Skeletal muscle tissue (tissue), 4 donors: ENCODE results near the gene RHCG. TPM values are rescaled to one million over a fixed set of nuclear protein-coding genes. Genes with fewer than 3 reads are reported as not detected.

Experiments used
- H3K27ac ChIP-seq: one replicate; pipeline ENCODE4 v1.7.0; 2013; ENCODE audit warnings: mild to moderate bottlenecking, low read depth, low read length, inconsistent platforms
- H3K27me3 ChIP-seq, 3 donors: one replicate each; pipeline ENCODE4 v1.7.0; 2013; ENCODE audit warnings: low read length in 3 of 3; ENCODE audit not compliant: control insufficient read depth in 3 of 3, insufficient read depth in 3 of 3
- H3K36me3 ChIP-seq, 3 donors: one replicate each; pipeline ENCODE4 v1.7.0; 2013; ENCODE audit warnings: low read length in 3 of 3; ENCODE audit not compliant: control insufficient read depth in 3 of 3, insufficient read depth in 3 of 3
- H3K4me1 ChIP-seq, 3 donors: one replicate each; pipeline ENCODE4 v1.7.0; 2013; ENCODE audit warnings: low read length in 3 of 3, mild to moderate bottlenecking in 3 of 3; ENCODE audit not compliant: control insufficient read depth in 3 of 3, insufficient read depth in 3 of 3
- H3K4me3 ChIP-seq, 3 donors: one replicate each; pipeline ENCODE4 v1.7.0; 2013; ENCODE audit warnings: low read length in 3 of 3
- H3K9ac ChIP-seq, 3 donors: one replicate each; pipeline ENCODE4 v1.7.0; 2013; ENCODE audit warnings: low read length in 3 of 3, mild to moderate bottlenecking in 3 of 3, moderate library complexity in 2 of 3, low read depth in 1 of 3
- H3K9me3 ChIP-seq, 3 donors: one replicate each; pipeline ENCODE4 v1.7.0; 2013; ENCODE audit warnings: low read length in 3 of 3; ENCODE audit not compliant: control insufficient read depth in 3 of 3
- total RNA-seq: library from RNA; depleted of rRNA; stranded (reverse); fragments of >200 nt; gene quantifications from one replicate; pipeline ENCODE4 v1.2.3, GENCODE V29; 2014
- donor health status: Osteomylitis.

The RHCG gene
- total RNA-seq = not detected

- H3K36me3 ChIP-seq = no peaks in the 10 kb centered on the region
- no peak within 1 kb of the TSS for H3K9ac ChIP-seq
- H3K9me3 ChIP-seq = no peaks in the 10 kb centered on the region
- peaks cover 0 to 3% (median 3%) of the 10 kb centered on the region in 3 donors for H3K4me1 ChIP-seq
- peak within 1 kb of the TSS; percentile 23 to 54 (median 54) for H3K4me3 ChIP-seq
- peaks cover 55 to 76% (median 56%) of the 10 kb centered on the region in 3 donors for H3K27me3 ChIP-seq
- no peak within 1 kb of the TSS for H3K27ac ChIP-seq
Observed at GRCh38 chr15:89496155-89497098, at the start of gene RHCG. TSS of gene RHCG (minus strand) at chr15:89496583. CDS start at chr15:89496544, 39 bp downstream.

- Histone ChIP-seq H3K27me3 (peaks cover 0 to 10% (median 4%) of the 10 kb centered on the region in 3 donors), H3K27ac (no peak overlapping the region), H3K4me3 (no peak overlapping the region)
Observed at GRCh38 chr15:89543389-89543788, 47.0 kb upstream of the RHCG start.

GRCh38 chr15:89542369-89542768 lies 46.0 kb upstream of the RHCG start:
- no peak overlapping the region for H3K4me3 ChIP-seq

More at GRCh38 chr15:89543389-89543788, 47.0 kb upstream of the RHCG start:
- Histone ChIP-seq H3K4me1 (no peaks in the 10 kb centered on the region), H3K9ac (no peak overlapping the region), H3K9me3 (no peaks in the 10 kb centered on the region), H3K36me3 (no peaks in the 10 kb centered on the region)

GRCh38 chr15:89539027-89539426 lies 42.6 kb upstream of the RHCG start:
- H3K27ac ChIP-seq = no peak overlapping the region
- H3K4me1 ChIP-seq = no peaks in the 10 kb centered on the region
- no peak overlapping the region for H3K9ac ChIP-seq
- H3K27me3 ChIP-seq = peaks cover 0 to 6% (median 0%) of the 10 kb centered on the region in 3 donors
- no peak overlapping the region for H3K4me3 ChIP-seq
- H3K36me3 ChIP-seq = no peaks in the 10 kb centered on the region
- H3K9me3 ChIP-seq = peaks cover 0 to 5% (median 3%) of the 10 kb centered on the region in 3 donors

More at GRCh38 chr15:89542369-89542768, 46.0 kb upstream of the RHCG start:
- H3K9me3 ChIP-seq = peaks cover 0 to 4% (median 3%) of the 10 kb centered on the region in 3 donors
- no peak overlapping the region for H3K27ac ChIP-seq
- H3K4me1 ChIP-seq = no peaks in the 10 kb centered on the region
- H3K27me3 ChIP-seq = peaks cover 0 to 6% (median 4%) of the 10 kb centered on the region in 3 donors
- no peak overlapping the region for H3K9ac ChIP-seq
- H3K36me3 ChIP-seq = no peaks in the 10 kb centered on the region

GRCh38 chr15:89533861-89534544 lies 37.6 kb upstream of the RHCG start:
- Histone ChIP-seq H3K4me3 (no peak overlapping the region), H3K9ac (no peak overlapping the region), H3K4me1 (no peaks in the 10 kb centered on the region), H3K27ac (no peak overlapping the region), H3K36me3 (no peaks in the 10 kb centered on the region), H3K27me3 (no peaks in the 10 kb centered on the region), H3K9me3 (peaks cover 0 to 5% (median 3%) of the 10 kb centered on the region in 3 donors)

DNA sequence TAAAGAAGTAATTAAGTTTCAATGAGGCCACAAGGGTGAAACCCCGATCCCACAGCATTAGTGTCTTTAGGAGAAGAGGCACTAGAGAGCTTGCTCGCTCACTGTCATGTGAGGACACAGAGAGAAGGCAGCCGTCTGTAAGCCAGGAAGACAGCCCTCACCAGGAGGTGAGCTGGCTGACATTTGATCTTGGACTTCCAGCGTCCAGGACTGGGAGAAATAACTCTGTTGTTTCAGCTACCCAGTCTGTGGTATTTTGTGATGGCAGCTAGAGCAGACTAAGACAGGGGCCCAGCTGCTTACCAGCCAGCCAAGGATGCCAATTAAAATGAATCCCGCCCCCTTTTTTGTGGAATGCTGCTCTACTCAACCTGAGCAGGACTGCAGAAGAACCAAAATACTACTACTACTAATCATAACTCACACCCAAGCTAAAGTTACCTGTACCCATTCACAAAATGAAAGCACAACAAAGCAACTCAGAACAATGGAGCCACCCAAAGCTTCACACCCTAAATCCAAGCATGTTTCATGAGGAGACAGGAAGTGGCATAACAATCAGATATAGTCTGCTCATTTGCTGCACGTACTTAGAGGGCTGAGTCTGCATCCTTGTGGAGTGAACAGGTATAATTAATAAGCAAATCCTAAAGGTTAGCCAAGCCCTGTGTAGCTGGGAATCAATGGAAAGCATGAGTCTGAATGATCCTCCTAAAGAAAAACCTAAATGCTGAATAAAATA lies 35.6 kb upstream of the RHCG start:
- Histone ChIP-seq H3K9ac (no peak overlapping the region), H3K4me1 (no peaks in the 10 kb centered on the region), H3K4me3 (no peak overlapping the region), H3K36me3 (no peaks in the 10 kb centered on the region), H3K27me3 (no peaks in the 10 kb centered on the region), H3K27ac (no peak overlapping the region), H3K9me3 (no peaks in the 10 kb centered on the region)

GRCh38 chr15:89530976-89531375 lies 34.6 kb upstream of the RHCG start:
- no peak overlapping the region for H3K27ac ChIP-seq
- no peaks in the 10 kb centered on the region for H3K36me3 ChIP-seq
- no peak overlapping the region for H3K4me3 ChIP-seq
- no peak overlapping the region for H3K9ac ChIP-seq
- no peaks in the 10 kb centered on the region for H3K27me3 ChIP-seq
- H3K9me3 ChIP-seq = no peaks in the 10 kb centered on the region
- H3K4me1 ChIP-seq = no peaks in the 10 kb centered on the region

- no peak overlapping the region for H3K9ac ChIP-seq
- H3K4me1 ChIP-seq = no peaks in the 10 kb centered on the region
- H3K9me3 ChIP-seq = no peaks in the 10 kb centered on the region
- H3K36me3 ChIP-seq = no peaks in the 10 kb centered on the region
- H3K27me3 ChIP-seq = no peaks in the 10 kb centered on the region
- H3K4me3 ChIP-seq = no peak overlapping the region
- no peak overlapping the region for H3K27ac ChIP-seq
Observed at GRCh38 chr15:89528757-89529352, 32.5 kb upstream of the RHCG start.

DNA sequence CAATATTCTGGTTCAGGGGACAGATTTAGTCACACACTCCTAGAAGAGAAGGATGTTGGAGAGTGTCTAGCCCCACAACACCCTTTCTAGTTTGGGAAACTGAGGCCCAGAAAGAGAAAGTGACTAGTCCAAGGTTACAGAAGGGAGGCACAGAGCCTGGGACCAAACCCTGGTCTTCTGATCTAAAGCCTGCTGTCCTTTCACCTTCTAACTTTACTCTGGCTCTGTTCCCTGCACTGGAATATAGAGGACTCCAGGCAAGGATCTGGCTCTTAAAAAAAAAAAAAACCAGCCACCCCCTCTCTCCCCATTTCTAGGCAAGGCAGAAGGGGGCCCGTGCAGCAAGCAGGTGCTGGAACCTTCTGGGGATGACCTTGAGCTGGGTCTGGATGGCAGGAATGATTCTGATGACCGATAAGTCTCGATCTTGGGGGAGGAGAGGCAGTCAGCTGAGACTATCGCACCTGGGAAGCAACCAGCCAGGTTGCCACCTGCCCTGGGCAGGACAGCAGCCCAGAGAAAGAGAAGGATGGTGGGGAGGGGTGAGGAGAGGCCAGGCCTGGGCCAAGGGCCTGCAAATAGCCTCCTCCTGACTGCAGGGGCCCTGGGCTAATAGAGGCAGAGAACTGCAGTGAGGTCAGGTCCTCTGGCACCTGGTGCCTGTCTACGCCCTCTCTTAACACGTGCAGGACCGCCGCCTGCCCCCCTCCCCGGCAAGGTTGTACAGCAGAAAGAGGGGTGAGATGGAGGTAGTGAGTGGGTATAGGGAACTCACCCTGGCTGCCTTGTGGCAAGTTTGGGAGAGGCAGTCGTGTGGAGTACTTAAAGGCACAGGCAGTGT lies 30.4 kb upstream of the RHCG start:
- H3K4me1 ChIP-seq = no peaks in the 10 kb centered on the region
- no peaks in the 10 kb centered on the region for H3K36me3 ChIP-seq
- H3K27me3 ChIP-seq = peaks cover 0 to 7% (median 3%) of the 10 kb centered on the region in 3 donors
- H3K4me3 ChIP-seq = no peak overlapping the region
- H3K9me3 ChIP-seq = no peaks in the 10 kb centered on the region
- no peak overlapping the region for H3K27ac ChIP-seq
- H3K9ac ChIP-seq = no peak overlapping the region
